Stimulated activated effector memory CD8-positive, alpha-beta T cell treated with anti-CD3 and anti-CD28 coated beads, Interleukin-12 subunit alpha, Interleukin-12 subunit beta, amount 100 ng/mL, for 72 hours (primary cell): ENCODE data around the gene HINT3.
"Not testable (repeated sequence)": the region's sequence is repeated elsewhere in the genome, so short reads cannot be mapped to it uniquely, and the experiment has no call there.

Experiments used
- ATAC-seq: fragments of 150-1000 bp; cut with Tn5 transposase; 2 replicates; pipeline ENCODE4 v1.10.0; 2021
- DNase-seq, 2 donors: peaks; one replicate each; pipeline ENCODE4 v3.0.0; 2021 to 2022; ENCODE audit warnings: low spot score in 2 of 2
- H3K27ac Mint-ChIP-seq: one replicate; pipeline ENCODE4 v1.8.0; 2022; ENCODE audit warnings: mild to moderate bottlenecking, mixed read lengths
- H3K36me3 Mint-ChIP-seq: one replicate; pipeline ENCODE4 v1.8.0; 2022; ENCODE audit warnings: mild to moderate bottlenecking, mixed read lengths
- H3K4me1 Mint-ChIP-seq: one replicate; pipeline ENCODE4 v1.8.0; 2022; ENCODE audit warnings: mixed read lengths
- H3K4me3 Mint-ChIP-seq: one replicate; pipeline ENCODE4 v1.8.0; 2022; ENCODE audit warnings: mild to moderate bottlenecking, mixed read lengths
- H3K9me3 Mint-ChIP-seq: one replicate; pipeline ENCODE4 v1.8.0; 2022; ENCODE audit warnings: mixed read lengths

The HINT3 gene

GRCh38 chr6:125956506-125957390, at the start of gene HINT3:
Gene HINT3, plus strand, starts transcription at chr6:125956770. Its CDS starts 208 bp downstream, at chr6:125956978.
- no peak within 1 kb of the TSS for H3K27ac Mint-ChIP-seq
- H3K4me1 Mint-ChIP-seq: peaks cover 6% of the 10 kb centered on the region
- ATAC-seq (peak; percentile 96), DNase-seq (peak; percentile 98 to 99)
- no peaks in the 10 kb centered on the region for H3K9me3 Mint-ChIP-seq
- H3K4me3 Mint-ChIP-seq: no peak within 1 kb of the TSS
- no peaks in the 10 kb centered on the region for H3K36me3 Mint-ChIP-seq

GRCh38 chr6:125910527-125910926, 46.0 kb upstream of the HINT3 start:
- peak overlapping the region; percentile 26 for H3K4me3 Mint-ChIP-seq
- no peak for DNase-seq
- peaks cover 38% of the 10 kb centered on the region for H3K4me1 Mint-ChIP-seq
- H3K9me3 Mint-ChIP-seq: peaks cover 3% of the 10 kb centered on the region
- H3K27ac Mint-ChIP-seq: peak overlapping the region; percentile 35
- ATAC-seq: peak; percentile 99
- H3K36me3 Mint-ChIP-seq: peaks cover 37% of the 10 kb centered on the region

DNA sequence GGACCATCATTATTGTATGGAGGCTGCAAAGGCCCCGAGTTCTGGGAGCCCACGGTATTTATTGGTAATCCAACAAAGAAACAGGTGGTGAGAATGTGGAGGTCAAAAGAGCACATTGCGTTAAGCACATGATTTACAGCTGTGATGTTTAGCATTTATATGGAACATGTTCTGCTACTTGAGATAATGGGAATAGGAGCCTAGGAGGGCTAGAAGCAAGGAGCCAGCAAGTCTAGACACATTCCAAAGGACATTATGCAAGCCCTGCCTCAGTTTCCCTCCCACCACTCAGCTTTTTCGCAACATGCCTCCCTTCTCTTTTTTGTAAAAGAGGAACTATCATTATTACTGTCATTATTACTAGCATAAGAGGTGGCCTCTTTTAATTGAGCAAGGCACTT, 45.5 kb upstream of the HINT3 start:
- Mint-ChIP-seq H3K27ac (peak overlapping the region; percentile 35), H3K36me3 (peaks cover 37% of the 10 kb centered on the region), H3K4me1 (peaks cover 33% of the 10 kb centered on the region), H3K4me3 (peak overlapping the region; percentile 26)
- DNase-seq, ATAC-seq, H3K9me3 Mint-ChIP-seq: not testable (repeated sequence)

GRCh38 chr6:125912430-125912829, 44.1 kb upstream of the HINT3 start:
- not testable (repeated sequence) for H3K27ac Mint-ChIP-seq, DNase-seq, H3K9me3 Mint-ChIP-seq, ATAC-seq, H3K4me3 Mint-ChIP-seq
- peaks cover 44% of the 10 kb centered on the region for H3K36me3 Mint-ChIP-seq
- H3K4me1 Mint-ChIP-seq: peaks cover 30% of the 10 kb centered on the region

DNA sequence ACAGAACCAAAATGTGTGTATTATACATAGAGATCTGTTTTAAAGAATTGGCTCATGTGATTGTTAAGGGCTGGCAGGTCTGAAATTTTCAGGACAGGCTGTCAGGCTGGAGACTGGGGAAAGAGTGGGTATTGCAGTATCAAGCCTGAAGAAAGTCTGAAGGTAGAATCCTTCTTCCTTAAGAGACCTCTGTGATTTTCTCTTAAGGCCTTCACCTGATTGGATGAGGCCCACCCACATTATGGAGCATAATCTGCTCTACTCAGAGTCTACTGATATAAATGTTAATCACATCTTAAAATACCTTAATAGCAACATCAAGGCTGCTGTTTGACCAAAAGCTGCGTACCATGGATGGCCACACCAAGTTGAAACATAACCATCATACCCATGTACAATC, 43.4 kb upstream of the HINT3 start:
- no peak for DNase-seq
- Mint-ChIP-seq H3K4me3 (no peak overlapping the region), H3K4me1 (peaks cover 37% of the 10 kb centered on the region), H3K27ac (no peak overlapping the region), H3K9me3 (peaks cover 3% of the 10 kb centered on the region), H3K36me3 (peaks cover 46% of the 10 kb centered on the region)
- no peak for ATAC-seq

GRCh38 chr6:125913864-125914351, 42.7 kb upstream of the HINT3 start:
- Mint-ChIP-seq H3K4me3 (no peak overlapping the region), H3K27ac (no peak overlapping the region), H3K4me1 (peaks cover 44% of the 10 kb centered on the region), H3K9me3 (peaks cover 3% of the 10 kb centered on the region), H3K36me3 (peaks cover 54% of the 10 kb centered on the region)
- DNase-seq: no peak
- ATAC-seq: no peak

DNA sequence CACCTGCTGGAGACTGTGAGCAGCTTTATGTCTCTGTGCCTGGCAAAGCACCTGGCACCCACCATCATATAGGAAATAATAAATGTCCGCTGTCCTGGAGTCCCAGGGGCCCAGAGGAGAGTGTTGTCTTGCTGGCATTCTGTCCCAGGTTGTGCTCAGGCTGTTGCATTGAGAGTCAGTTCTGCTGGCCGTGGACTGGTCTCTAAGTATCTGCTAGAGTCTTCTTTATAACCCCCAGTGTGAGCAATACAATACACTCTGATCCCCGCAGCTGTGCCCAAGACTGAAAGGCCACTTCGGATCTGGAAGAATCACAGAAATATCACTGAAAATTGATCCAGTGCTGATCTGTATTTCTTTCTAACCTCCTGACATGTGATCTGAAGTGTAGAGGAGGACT, 38.3 kb upstream of the HINT3 start:
- peak in 1 of 2 donors; percentile 46 for DNase-seq
- H3K4me1 Mint-ChIP-seq: peaks cover 25% of the 10 kb centered on the region
- H3K27ac Mint-ChIP-seq: peak overlapping the region; percentile 88
- H3K36me3 Mint-ChIP-seq: peaks cover 81% of the 10 kb centered on the region
- no peak for ATAC-seq
- peak overlapping the region; percentile 59 for H3K4me3 Mint-ChIP-seq
- no peaks in the 10 kb centered on the region for H3K9me3 Mint-ChIP-seq

- peaks cover 88% of the 10 kb centered on the region for H3K36me3 Mint-ChIP-seq
- no peaks in the 10 kb centered on the region for H3K9me3 Mint-ChIP-seq
- H3K4me1 Mint-ChIP-seq: peaks cover 30% of the 10 kb centered on the region
- DNase-seq (peak in 1 of 2 donors; percentile 62), ATAC-seq (peak; percentile 93)
- H3K4me3 Mint-ChIP-seq: peak overlapping the region; percentile 59
- peak overlapping the region; percentile 88 for H3K27ac Mint-ChIP-seq
Measured at GRCh38 chr6:125918681-125919566, 37.6 kb upstream of the HINT3 start.

GRCh38 chr6:125919618-125920017, 37.0 kb upstream of the HINT3 start:
- ATAC-seq (no peak), DNase-seq (no peak)
- no peaks in the 10 kb centered on the region for H3K9me3 Mint-ChIP-seq
- H3K4me3 Mint-ChIP-seq: peak overlapping the region; percentile 59
- peaks cover 30% of the 10 kb centered on the region for H3K4me1 Mint-ChIP-seq
- peaks cover 94% of the 10 kb centered on the region for H3K36me3 Mint-ChIP-seq
- H3K27ac Mint-ChIP-seq: peak overlapping the region; percentile 88

DNA sequence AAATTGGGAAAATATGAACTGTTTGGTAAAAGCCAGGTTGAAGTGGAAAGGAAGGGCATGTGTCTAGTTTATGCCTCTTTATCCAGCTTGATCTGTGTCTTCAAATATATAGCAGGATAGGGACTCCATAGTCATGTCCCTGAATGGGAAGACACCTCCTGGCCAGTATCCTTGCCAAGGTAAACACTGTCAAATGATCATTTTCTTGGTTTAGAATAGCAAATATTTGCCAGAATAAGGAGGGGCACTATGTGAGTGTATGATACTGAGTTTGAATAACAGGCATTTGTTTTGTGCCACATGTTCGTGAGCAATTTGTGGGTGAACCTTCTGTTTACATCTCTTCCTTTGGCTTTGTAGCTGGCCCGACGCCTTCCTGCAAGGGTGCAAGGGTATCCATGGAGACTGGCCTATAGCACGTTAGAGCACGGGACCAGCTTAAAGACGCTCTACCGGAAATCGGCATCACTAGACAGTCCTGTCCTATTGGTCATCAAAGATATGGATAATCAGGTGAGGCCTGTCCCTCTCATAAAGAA, 34.2 kb upstream of the HINT3 start:
- H3K4me3 Mint-ChIP-seq: no peak overlapping the region
- H3K9me3 Mint-ChIP-seq: no peaks in the 10 kb centered on the region
- peaks cover 26% of the 10 kb centered on the region for H3K4me1 Mint-ChIP-seq
- ATAC-seq: no peak
- DNase-seq: no peak
- peak overlapping the region; percentile 26 for H3K27ac Mint-ChIP-seq
- peaks cover 92% of the 10 kb centered on the region for H3K36me3 Mint-ChIP-seq

DNA sequence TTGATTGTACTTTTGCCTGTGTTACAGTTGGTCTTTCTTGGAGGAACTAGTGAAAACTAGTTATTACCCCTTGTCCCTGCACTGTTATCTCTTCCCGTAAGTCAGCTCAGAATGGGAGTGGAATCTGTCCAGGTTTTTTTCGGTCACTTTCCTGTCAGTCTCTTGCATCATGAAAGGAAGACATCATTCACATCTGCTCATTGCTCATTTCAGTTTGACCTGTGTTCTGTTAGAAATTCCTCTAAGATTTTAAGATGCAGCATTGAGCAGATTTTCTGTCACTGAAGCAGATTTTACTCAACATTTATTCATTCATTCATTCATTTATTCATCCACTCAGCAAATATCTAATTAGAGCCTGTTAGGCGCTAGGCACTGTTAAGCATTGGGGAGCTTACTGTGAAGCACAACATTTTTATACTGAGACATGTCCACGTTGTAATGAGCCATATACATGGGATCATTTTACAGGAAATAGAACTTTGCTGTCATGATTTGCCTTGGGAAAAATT, 33.1 kb upstream of the HINT3 start:
- peak overlapping the region; percentile 26 for H3K27ac Mint-ChIP-seq
- no peak for ATAC-seq
- no peaks in the 10 kb centered on the region for H3K9me3 Mint-ChIP-seq
- peaks cover 16% of the 10 kb centered on the region for H3K4me1 Mint-ChIP-seq
- no peak overlapping the region for H3K4me3 Mint-ChIP-seq
- DNase-seq: no peak
- H3K36me3 Mint-ChIP-seq: peaks cover 97% of the 10 kb centered on the region

GRCh38 chr6:125924169-125924568, 32.4 kb upstream of the HINT3 start:
- Mint-ChIP-seq H3K4me1 (peaks cover 9% of the 10 kb centered on the region), H3K4me3 (no peak overlapping the region), H3K36me3 (peaks cover 97% of the 10 kb centered on the region), H3K9me3 (no peaks in the 10 kb centered on the region), H3K27ac (no peak overlapping the region)
- DNase-seq (no peak), ATAC-seq (peak; percentile 65)

- DNase-seq (no peak), ATAC-seq (no peak)
- Mint-ChIP-seq H3K27ac (no peak overlapping the region), H3K4me1 (peaks cover 5% of the 10 kb centered on the region), H3K4me3 (no peak overlapping the region), H3K9me3 (no peaks in the 10 kb centered on the region), H3K36me3 (peaks cover 91% of the 10 kb centered on the region)
Measured at GRCh38 chr6:125924697-125925358, 31.7 kb upstream of the HINT3 start.

DNA sequence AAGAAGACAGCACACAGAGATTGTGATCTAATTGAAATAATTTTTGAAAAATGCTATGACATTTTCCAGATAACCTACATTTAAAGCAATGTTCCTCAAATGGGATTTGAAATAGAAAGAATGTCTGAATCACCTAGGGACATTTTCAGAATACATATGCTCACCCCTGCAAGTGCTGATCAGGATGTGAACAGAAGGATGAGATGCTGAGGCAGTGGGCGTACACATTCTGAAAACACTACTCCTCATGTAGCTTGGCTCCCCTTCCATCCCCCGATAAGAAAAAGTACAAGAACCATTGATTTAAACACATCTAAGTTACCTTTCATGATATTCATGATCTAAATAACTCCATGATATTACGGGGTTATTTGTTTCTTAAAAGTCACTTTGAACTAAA, 29.9 kb upstream of the HINT3 start:
- Mint-ChIP-seq H3K36me3 (peaks cover 78% of the 10 kb centered on the region), H3K4me1 (peaks cover 13% of the 10 kb centered on the region), H3K9me3 (peaks cover under 1% of the 10 kb centered on the region), H3K27ac (no peak overlapping the region), H3K4me3 (no peak overlapping the region)
- DNase-seq (no peak), ATAC-seq (no peak)
